ENCODE measurements around the gene NEK6.

DNA sequence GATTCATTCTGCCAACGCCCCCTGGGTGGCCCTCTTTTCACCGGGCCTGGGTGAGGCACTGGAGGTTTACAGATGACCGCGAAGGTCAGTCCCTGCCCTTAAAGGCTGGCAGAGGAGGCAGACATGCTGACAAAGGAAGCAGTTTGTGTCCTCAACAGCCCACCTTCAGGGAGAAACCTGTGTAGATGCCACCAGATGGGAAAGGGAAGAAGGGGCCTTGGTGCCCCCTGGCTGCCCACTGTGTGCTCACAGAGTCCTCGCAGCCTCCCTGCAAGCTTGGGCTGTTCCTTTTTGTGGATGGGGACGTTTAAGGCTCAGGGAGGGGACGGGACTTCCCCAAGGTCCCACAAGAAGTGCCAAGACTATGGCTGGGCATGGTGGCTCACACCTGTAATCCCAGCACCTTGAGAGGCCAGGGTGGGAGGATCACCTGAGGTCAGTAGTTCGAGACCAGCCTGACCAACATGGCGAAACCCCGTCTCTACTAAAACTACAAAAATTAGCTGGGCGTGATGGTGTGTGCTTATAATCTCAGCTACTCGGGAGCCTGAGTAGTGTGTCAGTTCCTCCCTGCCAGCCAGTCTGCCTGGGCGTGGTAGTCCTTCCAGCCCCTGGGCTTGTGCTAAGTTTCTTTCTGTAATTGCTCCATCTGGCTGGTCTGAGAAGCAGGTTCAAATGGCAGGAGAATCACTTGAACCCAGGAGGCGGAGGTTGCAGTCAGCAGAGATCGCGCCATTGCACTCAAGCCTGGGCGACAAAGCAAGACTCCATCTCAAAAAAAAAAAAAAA lies 36.2 kb downstream of the NEK6 start:
- TF ChIP-seq CTCF (IDR thresholded peaks at IDR 0.05; ENCODE audit: insufficient read depth, low read length) (no peak), POLR2AphosphoS5 (IDR thresholded peaks at IDR 0.05; ENCODE audit: low read depth) (no peak), SPI1 (IDR thresholded peaks at IDR 0.05; ENCODE audit: borderline replicate concordance, low read depth) (no peak)
- TF ChIP-seq, protein P1, sequence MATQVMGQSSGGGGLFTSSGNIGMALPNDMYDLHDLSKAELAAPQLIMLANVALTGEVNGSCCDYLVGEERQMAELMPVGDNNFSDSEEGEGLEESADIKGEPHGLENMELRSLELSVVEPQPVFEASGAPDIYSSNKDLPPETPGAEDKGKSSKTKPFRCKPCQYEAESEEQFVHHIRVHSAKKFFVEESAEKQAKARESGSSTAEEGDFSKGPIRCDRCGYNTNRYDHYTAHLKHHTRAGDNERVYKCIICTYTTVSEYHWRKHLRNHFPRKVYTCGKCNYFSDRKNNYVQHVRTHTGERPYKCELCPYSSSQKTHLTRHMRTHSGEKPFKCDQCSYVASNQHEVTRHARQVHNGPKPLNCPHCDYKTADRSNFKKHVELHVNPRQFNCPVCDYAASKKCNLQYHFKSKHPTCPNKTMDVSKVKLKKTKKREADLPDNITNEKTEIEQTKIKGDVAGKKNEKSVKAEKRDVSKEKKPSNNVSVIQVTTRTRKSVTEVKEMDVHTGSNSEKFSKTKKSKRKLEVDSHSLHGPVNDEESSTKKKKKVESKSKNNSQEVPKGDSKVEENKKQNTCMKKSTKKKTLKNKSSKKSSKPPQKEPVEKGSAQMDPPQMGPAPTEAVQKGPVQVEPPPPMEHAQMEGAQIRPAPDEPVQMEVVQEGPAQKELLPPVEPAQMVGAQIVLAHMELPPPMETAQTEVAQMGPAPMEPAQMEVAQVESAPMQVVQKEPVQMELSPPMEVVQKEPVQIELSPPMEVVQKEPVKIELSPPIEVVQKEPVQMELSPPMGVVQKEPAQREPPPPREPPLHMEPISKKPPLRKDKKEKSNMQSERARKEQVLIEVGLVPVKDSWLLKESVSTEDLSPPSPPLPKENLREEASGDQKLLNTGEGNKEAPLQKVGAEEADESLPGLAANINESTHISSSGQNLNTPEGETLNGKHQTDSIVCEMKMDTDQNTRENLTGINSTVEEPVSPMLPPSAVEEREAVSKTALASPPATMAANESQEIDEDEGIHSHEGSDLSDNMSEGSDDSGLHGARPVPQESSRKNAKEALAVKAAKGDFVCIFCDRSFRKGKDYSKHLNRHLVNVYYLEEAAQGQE (IDR thresholded peaks at IDR 0.05; ENCODE audit: insufficient replicate concordance, low read depth) = no peak
